ENCODE measurements around the gene BHLHE41.

- peak; percentile 65; the same call in 1 of the 2 replicates for TF ChIP-seq POLR2A (IDR thresholded peaks at IDR 0.05; ENCODE audit: low read depth, low read length)
- TF ChIP-seq CTCF (conservative IDR thresholded peaks at IDR 0.05; ENCODE audit: low read depth, low read length), result no peak
- TF ChIP-seq MXI1 (IDR thresholded peaks at IDR 0.05; ENCODE audit: borderline replicate concordance, low read depth, low read length), result 0 out of 2 replicates have a peak, but pooled peaks have one; percentile 6
- TF ChIP-seq NFE2L2 (IDR thresholded peaks at IDR 0.05; ENCODE audit: low read depth, low read length), result no peak
- no peak for TF ChIP-seq USF2 (IDR thresholded peaks at IDR 0.05; ENCODE audit: low read depth, low read length)
These were observed 833 bp upstream of the BHLHE41 start for GRCh38 chr12:26125400-26126339.
